IMR-90 (cell line): ENCODE results near the gene MMS19. TPM values are rescaled to one million over a fixed set of nuclear protein-coding genes. Genes with fewer than 3 reads are reported as not detected.

Experiments used
- ATAC-seq: fragments of 200-7000 bp; cut with Tn5 transposase; 2 replicates; pipeline ENCODE4 v1.9.1; 2020; ENCODE audit warnings: low read depth, mild to moderate bottlenecking, moderate library complexity
- BruUV-seq: library from RNA; stranded (reverse); fragments of 400-500 nt; replicated peaks from 2 replicates; lab custom pipeline; 2021; lab: Mats Ljungman, UMichigan
- CTCF ChIA-PET: fragments of 300-600 bp; formaldehyde crosslinking; extraction: SDS; loops from one replicate; lab custom pipeline; 2021; ENCODE audit warnings: antibody characterized with exemption; lab: Yijun Ruan, JAX
- POLR2A ChIA-PET: fragments of 300-600 bp; sonication (Branson Sonifier 250); formaldehyde crosslinking; loops from one replicate; lab custom pipeline; 2022; ENCODE audit warnings: antibody characterized with exemption; ENCODE audit not compliant: unreplicated experiment; lab: Charles Lee
- DNase-seq: peaks from one replicate; pipeline ENCODE4 v3.0.0; 2013
- H2AFZ ChIP-seq: replicated peaks from 2 replicates; pipeline ENCODE3; 2013; ENCODE audit warnings: low read length, mild to moderate bottlenecking; ENCODE audit not compliant: poor library complexity
- H2AK5ac ChIP-seq: 2 replicates; pipeline ENCODE4 v1.6.1; 2013; ENCODE audit warnings: low read depth, low read length, inconsistent platforms
- H2AK9ac ChIP-seq: replicated peaks from 2 replicates; pipeline ENCODE3; 2013; ENCODE audit warnings: mild to moderate bottlenecking, low read depth, low read length, moderate library complexity; ENCODE audit not compliant: poor library complexity
- H2BK120ac ChIP-seq: 2 replicates; pipeline ENCODE4 v1.6.1; 2013; ENCODE audit warnings: low read depth, low read length, inconsistent platforms
- H2BK15ac ChIP-seq: 3 replicates; pipeline ENCODE4 v1.6.1; 2013; ENCODE audit warnings: low read depth, low read length, inconsistent platforms
- H2BK20ac ChIP-seq: 2 replicates; pipeline ENCODE4 v1.6.1; 2013; ENCODE audit warnings: low read depth, mild to moderate bottlenecking, inconsistent platforms, low read length, moderate library complexity
- H2BK5ac ChIP-seq: 2 replicates; pipeline ENCODE4 v1.6.1; 2013; ENCODE audit warnings: mild to moderate bottlenecking, low read depth, low read length, inconsistent platforms; ENCODE audit not compliant: poor library complexity, severe bottlenecking
- H3K14ac ChIP-seq: replicated peaks from 2 replicates; pipeline ENCODE4 v1.6.1; 2013; ENCODE audit warnings: low read depth, low read length, inconsistent platforms
- H3K18ac ChIP-seq: 2 replicates; pipeline ENCODE4 v1.6.1; 2013; ENCODE audit warnings: low read depth, low read length, control low read depth
- H3K23ac ChIP-seq: 2 replicates; pipeline ENCODE4 v1.6.1; 2013; ENCODE audit warnings: low read depth, low read length, inconsistent platforms
- H3K27ac ChIP-seq: 2 replicates; pipeline ENCODE4 v1.5.1; 2013; ENCODE audit warnings: mild to moderate bottlenecking, control low read depth, low read length; ENCODE audit not compliant: insufficient read depth
- H3K27me3 ChIP-seq: 2 replicates; pipeline ENCODE4 v1.6.1; 2013; ENCODE audit warnings: low read length; ENCODE audit not compliant: control insufficient read depth, insufficient read depth
- H3K36me3 ChIP-seq: 2 replicates; pipeline ENCODE4 v1.6.1; 2013; ENCODE audit warnings: low read length, mixed read lengths; ENCODE audit not compliant: control insufficient read depth, insufficient read depth
- H3K4ac ChIP-seq: 2 replicates; pipeline ENCODE4 v1.6.1; 2013; ENCODE audit warnings: low read depth, low read length, inconsistent platforms
- H3K4me1 ChIP-seq: 2 replicates; pipeline ENCODE4 v1.6.1; 2013; ENCODE audit warnings: low read length, mixed read lengths; ENCODE audit not compliant: control insufficient read depth, insufficient read depth
- H3K4me2 ChIP-seq: 2 replicates; pipeline ENCODE4 v1.6.1; 2013; ENCODE audit warnings: low read depth, mild to moderate bottlenecking, control low read depth, low read length, moderate library complexity
- H3K4me3 ChIP-seq: 2 replicates; pipeline ENCODE4 v1.5.1; 2013; ENCODE audit warnings: low read depth, mild to moderate bottlenecking, control low read depth, low read length, moderate library complexity; ENCODE audit not compliant: insufficient read depth
- H3K56ac ChIP-seq: 2 replicates; pipeline ENCODE4 v1.6.1; 2013; ENCODE audit warnings: low read length, inconsistent platforms; ENCODE audit not compliant: insufficient read depth; ENCODE audit errors: extremely low read depth
- H3K79me1 ChIP-seq, 2 experiments: 2 replicates each; pipeline ENCODE4 v1.6.1; 2013; ENCODE audit warnings: low read length in 2 of 2, inconsistent platforms in 1 of 2, low read depth in 1 of 2
- H3K9ac ChIP-seq: 2 replicates; pipeline ENCODE4 v1.6.1; 2013; ENCODE audit warnings: low read depth, low read length, control low read depth
- H3K9me1 ChIP-seq: 2 replicates; pipeline ENCODE4 v1.6.1; 2013; ENCODE audit warnings: low read length, inconsistent platforms; ENCODE audit not compliant: insufficient read depth
- H3K9me3 ChIP-seq: 2 replicates; pipeline ENCODE4 v1.6.1; 2013; ENCODE audit warnings: low read length; ENCODE audit not compliant: control insufficient read depth, insufficient read depth
- H4K20me1 ChIP-seq: 2 replicates; pipeline ENCODE4 v1.6.1; 2013; ENCODE audit warnings: low read length, inconsistent platforms; ENCODE audit not compliant: insufficient read depth
- H4K5ac ChIP-seq: 2 replicates; pipeline ENCODE4 v1.6.1; 2013; ENCODE audit warnings: mild to moderate bottlenecking, low read depth, low read length, control low read depth
- H4K8ac ChIP-seq, 2 experiments: 2 replicates each; pipeline ENCODE4 v1.6.1; 2013; ENCODE audit warnings: low read depth in 2 of 2, low read length in 2 of 2, control low read depth in 1 of 2, inconsistent platforms in 1 of 2
- H4K91ac ChIP-seq: 2 replicates; pipeline ENCODE4 v1.6.1; 2013; ENCODE audit warnings: low read depth, low read length, inconsistent platforms; ENCODE audit not compliant: insufficient read depth
- BHLHE40 ChIP-seq: fragments of 150-350 bp; IDR thresholded peaks from 2 replicates; pipeline ENCODE4 v1.6.1; 2016; ENCODE audit warnings: mild to moderate bottlenecking, low read depth, low read length
- CEBPB ChIP-seq: IDR thresholded peaks from 2 replicates; pipeline ENCODE4 v1.6.1; 2012; ENCODE audit warnings: low read depth, low read length, improper control_type of control experiment
- CHD1 ChIP-seq: IDR thresholded peaks from 2 replicates; pipeline ENCODE4 v1.6.1; 2012; ENCODE audit warnings: low read depth, low read length, improper control_type of control experiment
- CTCF ChIP-seq: conservative IDR thresholded peaks from 2 replicates; pipeline ENCODE4 v1.5.1; 2012; ENCODE audit warnings: mild to moderate bottlenecking, low read depth, low read length, improper control_type of control experiment
- ELK1 ChIP-seq: fragments of 150-350 bp; IDR thresholded peaks from 2 replicates; pipeline ENCODE4 v1.6.1; 2016; ENCODE audit warnings: low read depth, mild to moderate bottlenecking, low read length, moderate library complexity, borderline replicate concordance
- FOS ChIP-seq: fragments of 150-350 bp; IDR thresholded peaks from 2 replicates; pipeline ENCODE4 v1.6.1; 2016; ENCODE audit warnings: low read depth, low read length
- MAFK ChIP-seq: IDR thresholded peaks from 2 replicates; pipeline ENCODE4 v1.6.1; 2012; ENCODE audit warnings: low read depth, low read length, improper control_type of control experiment
- MXI1 ChIP-seq: IDR thresholded peaks from 2 replicates; pipeline ENCODE4 v1.6.1; 2012; ENCODE audit warnings: low read depth, mild to moderate bottlenecking, low read length, moderate library complexity, borderline replicate concordance
- RAD21 ChIP-seq: IDR thresholded peaks from 2 replicates; pipeline ENCODE4 v1.6.1; 2012; ENCODE audit warnings: low read length, improper control_type of control experiment
- RFX5 ChIP-seq: IDR thresholded peaks from 2 replicates; pipeline ENCODE4 v1.8.0; 2012; ENCODE audit warnings: low read depth, mild to moderate bottlenecking, low read length, moderate library complexity
- SMC3 ChIP-seq: fragments of 150-350 bp; IDR thresholded peaks from 2 replicates; pipeline ENCODE4 v1.6.1; 2016; ENCODE audit warnings: low read depth, mild to moderate bottlenecking, antibody characterized with exemption, low read length, moderate library complexity
- WGBS, 2 experiments: methylation state at CpG; one replicate each; pipeline versions ENCODE4 v1.1.5 to v1.1.7; 2013; ENCODE audit warnings: missing lambda C conversion rate in 2 of 2; ENCODE audit not compliant: insufficient read length in 1 of 2; ENCODE audit errors: extremely low coverage in 2 of 2; 5-methylcytosine and 5-hydroxymethylcytosine counted together
- dilution Hi-C: fragments of 300-500 bp; cut with HindIII; formaldehyde crosslinking; loops from one replicate; pipeline ENCODE4 v1.14.3; 2018; ENCODE audit warnings: low sequenced_read_pairs; ENCODE audit not compliant: unreplicated experiment
- in situ Hi-C: fragments of 300-500 bp; cut with MboI; formaldehyde crosslinking; loops from 3 replicates; pipeline ENCODE4 v1.14.3; 2019; ENCODE audit warnings: low sequenced_read_pairs, inconsistent platforms, mixed read lengths
- intact Hi-C: fragments of 100-400 bp; cut with micrococcal nuclease; formaldehyde crosslinking; loops from 2 replicates; pipeline ENCODE4 v1.10.0; 2022
- polyA plus RNA-seq, 3 experiments: library from polyadenylated mRNA; depleted of rRNA; stranded (reverse); fragments of >200 nt; gene quantifications; 2 replicates each; pipeline ENCODE4 v1.2.3, GENCODE V29; 2012; ENCODE audit warnings: low replicate concordance in 1 of 3
- total RNA-seq: library from RNA; depleted of rRNA; stranded (reverse); fragments of >200 nt; gene quantifications from 2 replicates; pipeline ENCODE4 v1.2.3, GENCODE V29; 2012

The MMS19 gene
- total and polyA plus RNA-seq, 2 of the 4 experiments (the other 2 are of a cell fraction): 70.1 to 72.7 TPM

- dilution Hi-C loops (no loop called here), intact Hi-C loops (loop anchor here (1.0 to 5.0 kb wide), 2 partner anchors 54 to 143 kb away; partner anchors contain the start of gene PI4K2A), in situ Hi-C loops (no loop called here)
- H3K27me3 ChIP-seq: no peaks in the 10 kb centered on the region
- peak overlapping the region; percentile 58 for H3K4ac ChIP-seq
- peaks cover 9% of the 10 kb centered on the region for H3K4me1 ChIP-seq
- H3K4me2 ChIP-seq: peak overlapping the region; percentile 94
- H3K9ac ChIP-seq: peak overlapping the region; percentile 85
- peak overlapping the region; percentile 66 for H2BK5ac ChIP-seq
- H2BK20ac ChIP-seq: peak overlapping the region; percentile 41
- peak overlapping the region; percentile 13; the same call in 1 of the 2 replicates for H4K5ac ChIP-seq
- no TSS peak for BruUV-seq
- peak overlapping the region; percentile 48; the same call in 1 of the 2 replicates for H4K91ac ChIP-seq
- H2AK9ac ChIP-seq: peak overlapping the region; percentile 43
- peak overlapping the region; percentile 88 for H2AFZ ChIP-seq
- ChIA-PET CTCF (interaction anchor here (1.0 kb wide), 1 partner anchor 54 kb away, joined by 3 read pairs; no protein-coding TSS in a partner anchor), POLR2A (interaction anchor here (0.6 kb wide), 1 partner anchor 31 kb away, joined by 6 read pairs; no protein-coding TSS in a partner anchor)
- H3K27ac ChIP-seq: peak overlapping the region; percentile 79
- peak overlapping the region; percentile 82 for H3K4me3 ChIP-seq
- peak overlapping the region; percentile 15 for H3K18ac ChIP-seq
- peak overlapping the region; percentile 20 to 59; a peak in 2 of 4 replicates for H4K8ac ChIP-seq
- H4K20me1 ChIP-seq: peaks cover 59% of the 10 kb centered on the region
- TF ChIP-seq RFX5 (no peak), MAFK (no peak), BHLHE40 (no peak), MXI1 (0 out of 2 replicates have a peak, but pooled peaks have one; percentile 12), SMC3 (no peak), FOS (no peak), CTCF (no peak), CHD1 (no peak), ELK1 (no peak), RAD21 (peak; percentile 4; the same call in 1 of the 2 replicates), CEBPB (peak; percentile 50; the same call in 1 of the 2 replicates)
- 0 out of 2 replicates have a peak, but pooled peaks cover 2% of the 10 kb centered on the region for H3K36me3 ChIP-seq
- H2BK120ac ChIP-seq: peak overlapping the region; percentile 25; the same call in 1 of the 2 replicates
- 0% methylated on average over 9 of the region's 41 CpGs; no CpG with 5 or more reads in 1 of the 2 experiments for WGBS, 2 experiments
- H3K56ac ChIP-seq: peak overlapping the region; percentile 63
- H3K14ac ChIP-seq: peak overlapping the region; percentile 85
- no peak overlapping the region; the same call in 2 of the 3 replicates for H2BK15ac ChIP-seq
- peak overlapping the region; percentile 74; the same call in 1 of the 2 replicates for H2AK5ac ChIP-seq
- H3K23ac ChIP-seq: peak overlapping the region; percentile 79
- no peaks in the 10 kb centered on the region for H3K9me3 ChIP-seq
- DNase-seq (peak; percentile 55), ATAC-seq (no peak)
- H3K79me1 ChIP-seq: peaks cover 36 to 77% of the 10 kb centered on the region in 2 experiments
- peaks cover 27% of the 10 kb centered on the region for H3K9me1 ChIP-seq
Measured at GRCh38 chr10:97499561-97500296, 1.5 kb upstream of the MMS19 start.
